HG03571 (cell line): ENCODE results near the gene ENDOV.
A peak's percentile ranks its signal among the peaks of the same experiment; 100 is the strongest.

ENCODE experiments used
- ATAC-seq: cut with Tn5 transposase; IDR thresholded peaks from one replicate; pipeline ENCODE4 v1.9.1; 2021; ENCODE audit not compliant: unreplicated experiment

Gene ENDOV

GRCh38 chr17:80447790-80448189, 32.8 kb downstream of the ENDOV start:
- ATAC-seq, result no peak

DNA sequence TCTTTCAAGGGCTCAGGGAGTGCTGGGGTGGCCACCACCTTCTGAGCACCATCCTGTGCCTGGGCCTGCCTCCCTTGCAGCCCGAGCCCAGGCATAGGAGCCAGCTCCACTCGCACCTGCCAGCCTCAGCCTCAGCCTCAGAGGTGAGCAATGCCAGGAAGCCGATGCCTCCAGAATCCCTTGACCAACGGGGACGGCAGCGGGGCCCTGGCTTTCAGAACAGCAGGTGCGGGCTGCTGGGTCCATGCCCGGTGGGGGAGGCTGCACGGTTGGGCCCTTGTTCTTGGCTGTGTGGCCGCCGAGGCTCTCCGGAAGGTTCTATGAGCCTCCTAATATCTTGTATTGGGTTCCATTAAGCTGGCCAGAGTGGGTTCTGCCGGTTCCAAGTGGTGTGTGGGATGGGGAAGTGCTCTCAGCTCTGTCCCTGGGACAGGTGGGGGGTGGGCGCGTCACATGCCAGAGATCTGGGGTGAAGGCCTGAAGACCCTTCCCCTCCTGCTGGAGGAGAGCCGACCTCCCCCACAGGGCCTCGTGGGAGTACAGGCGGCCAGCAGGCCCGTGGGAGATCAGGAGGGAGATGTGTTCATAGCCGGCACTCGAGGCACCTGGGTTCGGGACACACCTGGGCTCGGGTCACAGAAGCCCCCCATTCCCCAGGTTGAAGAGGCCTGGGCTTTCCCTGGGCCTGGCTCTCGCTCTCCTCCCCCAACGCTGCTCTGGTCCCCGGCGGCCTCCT, 34.4 kb downstream of the ENDOV start:
- ATAC-seq, result no peak

DNA sequence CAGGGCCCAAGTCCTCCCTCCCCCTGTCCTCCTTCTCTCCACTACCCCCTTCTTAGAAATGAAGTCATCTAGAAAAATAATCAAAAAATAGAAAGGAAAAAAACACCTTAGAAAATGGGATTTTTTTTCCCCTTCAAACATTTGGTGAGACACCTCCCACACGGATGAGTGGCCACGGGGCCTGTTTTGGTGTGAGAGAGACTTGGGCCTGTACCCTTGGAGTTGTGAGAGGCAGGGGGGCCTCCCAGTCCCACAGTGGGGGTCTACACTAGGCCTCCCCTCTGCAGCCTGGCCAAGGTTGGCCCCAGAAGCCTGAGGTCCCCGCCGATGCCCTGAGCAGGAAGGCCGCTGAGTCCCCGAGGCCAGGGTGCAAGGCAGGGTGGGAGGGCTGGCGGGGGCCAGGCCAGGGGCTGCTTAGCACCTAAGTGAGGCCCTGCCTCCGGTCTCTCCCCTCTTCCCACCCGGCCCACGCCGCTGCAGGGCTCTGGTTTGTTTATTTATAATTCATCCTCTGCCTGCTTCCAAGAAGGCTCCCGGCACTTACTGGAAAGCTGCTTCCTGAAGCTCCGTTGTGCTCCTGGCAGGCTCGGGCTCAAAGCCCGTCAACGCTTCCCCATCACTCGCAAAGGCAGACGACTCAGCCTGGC, 35.1 kb downstream of the ENDOV start:
- ATAC-seq, result no peak

GRCh38 chr17:80451104-80451775, 36.3 kb downstream of the ENDOV start:
- ATAC-seq, result no peak

DNA sequence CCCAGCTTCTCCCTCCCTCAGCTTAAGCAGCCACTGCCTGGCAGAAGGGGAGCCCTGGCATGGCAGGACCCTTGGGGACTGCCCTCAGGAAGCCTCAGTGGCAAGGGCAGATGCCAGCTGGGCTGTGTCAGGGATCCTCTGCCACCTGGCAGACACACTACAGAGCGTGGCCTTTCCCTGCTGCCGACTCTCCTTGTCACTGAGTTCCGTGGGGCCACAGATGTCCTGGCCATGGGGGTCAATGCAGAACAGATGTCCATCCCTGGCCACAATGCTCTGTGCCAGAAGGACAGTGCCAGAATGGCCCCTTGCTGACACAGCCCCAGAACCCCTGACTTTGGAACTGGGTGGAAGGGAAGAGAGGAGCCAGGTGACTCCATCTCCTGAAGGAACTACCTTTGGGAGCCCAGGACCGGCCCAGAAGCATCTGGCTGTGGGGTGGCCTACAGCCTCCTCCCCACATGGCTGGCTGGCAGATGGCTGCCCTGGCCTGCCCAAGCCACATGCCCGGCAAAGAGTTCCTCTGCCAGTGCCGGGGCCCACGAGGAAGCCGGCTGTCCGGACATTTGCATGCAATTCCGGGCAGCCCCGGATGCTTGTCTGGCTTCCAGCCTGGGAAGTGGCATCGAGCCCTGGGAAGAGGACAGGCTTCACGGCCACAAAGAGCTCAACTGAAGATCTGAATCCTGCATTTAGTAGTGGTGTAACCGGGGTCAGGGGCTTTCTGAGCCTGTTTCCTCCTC, 37.4 kb downstream of the ENDOV start:
- no peak for ATAC-seq

- ATAC-seq, result no peak
Observed at GRCh38 chr17:80453126-80453997, 38.4 kb downstream of the ENDOV start.

GRCh38 chr17:80453998-80454556, 39.1 kb downstream of the ENDOV start:
- ATAC-seq, result no peak

GRCh38 chr17:80454557-80455335, 39.8 kb downstream of the ENDOV start:
- ATAC-seq, result peak; percentile 81

DNA sequence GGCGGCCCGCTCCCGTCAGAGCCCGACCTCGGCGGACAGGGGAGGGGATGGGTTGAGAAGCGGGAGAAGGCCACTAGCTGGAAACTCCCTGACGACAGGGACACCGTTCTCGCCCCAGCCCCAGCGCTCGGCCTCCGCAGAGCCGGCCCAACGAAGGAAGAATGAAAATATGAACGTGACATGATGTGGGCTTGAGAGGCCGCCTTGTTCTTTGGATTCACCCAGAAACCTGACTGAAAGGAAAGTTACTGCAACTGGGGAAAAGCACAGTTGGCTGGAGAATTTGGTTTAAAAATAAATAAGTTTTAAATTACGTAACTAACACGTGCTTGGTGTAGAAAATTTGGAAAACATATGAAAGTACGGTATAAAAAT, 40.4 kb downstream of the ENDOV start:
- no peak for ATAC-seq

DNA sequence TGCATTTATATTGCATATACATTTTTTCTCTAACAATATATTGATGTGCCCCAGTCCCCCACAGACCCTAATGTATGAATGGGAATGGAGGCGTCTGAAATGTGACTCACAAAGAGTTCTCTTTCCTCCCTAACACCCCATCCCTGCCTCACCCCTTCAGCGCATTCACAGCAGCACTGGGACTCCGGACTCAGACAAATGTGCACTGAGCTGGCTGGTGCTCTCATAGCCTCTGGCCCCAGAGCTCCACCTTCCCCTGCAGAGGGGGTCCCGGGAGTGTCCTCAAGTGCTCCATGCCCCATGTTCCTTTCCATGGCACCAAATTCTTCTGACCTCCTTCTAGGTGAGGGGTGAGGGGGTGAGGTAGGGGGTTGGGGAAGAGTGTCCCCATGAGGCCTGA, 40.8 kb downstream of the ENDOV start:
- no peak for ATAC-seq

- ATAC-seq, result no peak
Observed at GRCh38 chr17:80456465-80457235, 41.7 kb downstream of the ENDOV start.

DNA sequence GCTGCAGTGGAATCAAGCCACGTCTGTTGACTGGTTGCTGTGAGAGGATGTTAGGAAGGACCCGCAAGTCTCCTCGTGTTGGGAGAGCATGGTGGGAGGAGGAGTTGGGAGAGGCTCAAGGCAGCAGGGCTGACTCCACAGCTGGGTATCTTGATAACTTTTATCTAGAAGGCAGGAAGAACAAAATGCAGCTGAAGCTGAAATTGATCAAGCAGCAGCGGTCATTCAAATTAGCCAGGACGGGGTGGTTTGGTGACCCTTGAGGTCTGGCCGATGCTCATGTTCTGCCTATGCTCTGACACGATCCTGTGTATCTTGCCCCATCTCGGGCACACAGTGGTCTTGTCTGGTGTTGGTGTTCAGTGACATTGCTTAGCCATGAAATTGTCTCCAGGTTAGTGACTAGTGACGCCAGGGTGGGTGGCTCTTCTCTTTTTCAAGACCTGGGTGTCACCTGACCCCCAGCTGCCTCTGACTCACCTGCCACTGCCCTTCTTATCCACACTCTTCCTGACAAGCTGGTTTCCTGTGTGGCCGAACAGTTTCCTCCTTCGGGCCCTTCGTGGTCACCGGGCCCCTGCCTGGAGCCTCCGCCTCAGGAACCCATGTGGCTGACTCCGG, 42.4 kb downstream of the ENDOV start:
- ATAC-seq, result no peak

DNA sequence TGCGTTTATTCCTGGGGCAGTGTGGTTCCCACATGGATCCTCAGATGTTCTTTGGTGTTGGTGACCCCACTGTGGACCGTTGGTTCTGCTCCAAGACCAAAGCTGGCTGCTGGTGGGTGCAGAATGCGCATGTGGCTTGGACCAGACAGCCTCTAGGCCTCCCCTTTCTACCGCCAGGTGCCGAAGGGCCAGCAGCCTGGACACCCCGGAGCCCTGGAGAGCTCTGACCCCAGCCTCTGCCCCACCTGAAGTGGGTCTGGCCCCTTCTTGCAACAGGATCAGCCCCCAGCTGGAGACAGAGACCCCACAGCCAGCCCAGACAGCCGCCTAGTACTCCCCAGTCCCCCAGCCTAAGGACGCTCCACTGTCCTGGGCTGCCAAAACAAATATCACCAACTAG, 43.0 kb downstream of the ENDOV start:
- no peak for ATAC-seq

DNA sequence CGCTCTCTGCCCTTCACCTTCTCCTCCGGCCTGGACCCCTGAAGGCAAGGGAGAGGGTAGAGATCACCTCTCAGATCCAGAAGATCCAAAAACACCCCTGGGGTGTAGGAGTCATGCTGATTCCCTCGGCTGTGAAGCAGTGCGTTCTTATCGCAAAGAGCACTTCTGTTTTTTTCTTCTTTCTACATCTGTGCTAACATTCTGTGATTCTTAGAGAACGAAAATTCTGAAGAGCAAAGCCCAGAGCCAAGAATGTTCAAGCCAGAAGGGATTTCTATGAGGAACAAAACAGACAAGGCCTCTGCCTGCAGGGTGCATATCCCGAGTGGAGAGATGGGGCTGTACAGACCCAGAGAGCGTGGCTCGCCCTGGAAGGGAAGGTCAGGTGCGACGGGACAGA, 44.3 kb downstream of the ENDOV start:
- no peak for ATAC-seq

DNA sequence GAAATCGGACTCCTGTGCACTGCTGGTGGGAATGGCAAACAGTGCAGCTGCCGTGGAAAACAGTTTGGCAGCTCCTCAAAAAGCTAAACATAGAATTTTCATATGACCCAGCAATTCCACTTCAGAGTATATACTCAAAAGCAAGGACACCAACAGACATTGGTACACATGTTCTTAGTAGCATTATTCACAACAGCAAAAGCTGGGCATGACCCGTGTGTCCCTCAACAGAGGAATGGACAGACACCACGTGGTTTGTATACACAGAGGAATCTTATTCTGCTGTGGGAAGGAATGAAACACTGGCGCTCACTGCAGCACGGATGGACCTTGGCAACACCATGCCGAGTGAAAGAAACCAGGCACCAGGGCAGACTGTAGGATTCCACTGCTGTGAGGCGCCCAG, 45.5 kb downstream of the ENDOV start:
- ATAC-seq, result no peak

- no peak for ATAC-seq
Observed at GRCh38 chr17:80461528-80462160, 46.7 kb downstream of the ENDOV start.

- ATAC-seq, result no peak
Observed at GRCh38 chr17:80463784-80464400, 48.9 kb downstream of the ENDOV start.
